GM19468 (cell line): ENCODE measurements around the gene HS6ST3.

ENCODE experiments used
- ATAC-seq: cut with Tn5 transposase; IDR thresholded peaks from one replicate; pipeline ENCODE4 v1.9.1; 2021; ENCODE audit warnings: mild to moderate bottlenecking, moderate library complexity, moderate number of reproducible peaks; ENCODE audit not compliant: unreplicated experiment; ENCODE audit errors: extremely low read depth

The HS6ST3 gene

GRCh38 chr13:96850538-96851145 lies 760.7 kb downstream of the HS6ST3 start:
- no peak for ATAC-seq

DNA sequence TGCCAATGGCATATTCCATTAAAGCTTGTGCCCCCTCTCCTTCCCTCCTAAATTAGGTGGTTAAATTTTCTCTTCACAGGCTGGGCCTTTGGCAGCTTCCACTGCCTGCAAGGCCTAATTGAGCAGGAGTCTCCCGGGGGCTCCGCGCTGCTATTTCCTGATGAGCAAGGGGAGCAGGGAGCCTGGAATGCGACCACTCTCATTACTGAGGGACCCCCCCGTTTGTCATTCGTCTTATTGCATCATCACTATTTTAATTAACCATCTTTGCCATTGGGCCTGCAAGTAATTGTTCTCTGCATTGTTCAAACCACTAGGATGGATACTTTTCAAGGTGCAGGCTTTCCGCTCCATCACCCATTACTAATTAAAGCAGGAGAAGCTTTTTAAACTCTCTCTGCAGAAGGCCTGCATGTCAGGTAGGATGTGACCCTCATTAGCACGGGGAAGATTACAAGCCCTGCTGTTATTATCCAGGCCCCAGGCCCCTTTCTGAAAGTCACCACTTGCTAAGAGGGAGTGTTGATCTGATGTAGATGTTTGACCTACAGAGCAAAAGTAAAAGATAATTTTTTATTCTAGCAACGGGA lies 762.0 kb downstream of the HS6ST3 start:
- ATAC-seq = no peak

DNA sequence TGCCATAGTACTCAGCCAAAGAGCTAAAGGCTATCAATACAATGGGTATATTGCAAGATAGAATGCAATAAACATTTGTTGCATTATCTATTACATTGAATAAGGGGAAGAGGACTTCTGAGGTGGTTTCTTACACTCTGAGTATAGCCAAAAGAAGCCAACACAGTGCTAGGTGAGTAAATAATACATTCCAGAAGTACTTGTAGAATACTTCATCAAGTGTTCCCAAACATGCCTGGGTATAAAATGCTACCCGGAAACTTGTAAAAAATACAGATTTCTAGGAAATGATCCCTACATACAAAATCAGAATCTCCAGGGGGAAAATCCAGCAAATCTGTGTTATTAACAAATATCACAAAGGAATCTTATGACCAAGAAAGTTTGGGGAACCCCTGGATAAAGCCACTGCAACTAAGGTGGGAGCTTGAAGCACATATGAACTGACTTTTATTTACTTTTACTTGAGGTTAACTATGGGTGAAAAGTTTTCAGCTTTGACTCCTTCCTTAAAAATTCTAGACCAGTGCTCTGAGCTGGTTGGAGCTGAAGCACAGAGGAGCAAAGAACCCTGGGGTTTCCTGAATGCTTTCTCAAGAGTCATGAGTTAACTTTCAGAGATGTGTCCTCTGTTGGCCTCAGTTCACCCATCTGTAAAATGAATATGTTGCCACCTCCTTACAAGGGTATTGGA lies 768.4 kb downstream of the HS6ST3 start:
- no peak for ATAC-seq

GRCh38 chr13:96860882-96861281 lies 771.0 kb downstream of the HS6ST3 start:
- ATAC-seq = no peak

DNA sequence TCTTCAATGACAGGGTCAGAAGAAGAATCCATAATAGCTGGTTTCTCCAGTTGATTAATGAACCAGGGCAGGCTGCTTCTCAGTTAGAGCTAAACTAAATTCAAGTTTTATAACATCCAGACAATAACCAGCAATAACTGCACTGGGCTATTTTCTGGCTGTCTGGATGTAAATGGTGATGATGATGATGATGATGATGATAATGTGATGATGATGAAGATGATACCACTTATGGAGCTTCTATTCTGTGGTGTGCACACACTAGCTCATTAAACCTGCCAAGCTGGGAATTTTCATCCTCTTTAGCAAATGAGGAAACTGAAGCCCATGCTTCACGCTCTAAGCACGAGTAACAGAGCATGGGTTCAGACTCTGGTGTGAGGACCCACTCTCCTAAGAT lies 772.2 kb downstream of the HS6ST3 start:
- no peak for ATAC-seq

DNA sequence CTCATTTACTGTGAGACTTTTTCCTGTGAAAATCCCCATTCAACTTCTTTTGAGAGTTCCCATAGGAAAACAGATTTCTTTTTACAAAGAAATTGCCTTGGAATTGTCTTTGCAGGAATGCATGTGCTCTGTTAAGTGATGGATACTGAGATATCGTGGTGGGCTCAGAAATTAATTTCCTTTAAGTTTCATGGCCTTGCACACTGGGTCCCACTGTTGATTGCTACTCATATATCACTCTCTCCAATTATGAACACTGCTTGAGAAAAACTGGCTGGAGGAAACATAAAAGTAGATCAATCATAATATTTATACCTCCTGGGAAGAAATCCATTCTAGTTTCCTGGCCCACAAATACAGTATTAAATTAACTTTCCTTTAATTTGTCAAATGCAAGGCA lies 773.1 kb downstream of the HS6ST3 start:
- no peak for ATAC-seq

- ATAC-seq = no peak
Observed at GRCh38 chr13:96871469-96871868, 781.6 kb downstream of the HS6ST3 start.

GRCh38 chr13:96880419-96880818 lies 790.5 kb downstream of the HS6ST3 start:
- no peak for ATAC-seq
